C1 segment of cervical spinal cord (tissue), 14 donors: ENCODE measurements around the gene MCF2L.
"Not testable (repeated sequence)": the region's sequence is repeated elsewhere in the genome, so short reads cannot be mapped to it uniquely, and the experiment has no call there.

ENCODE experiments used
- DNase-seq, 14 donors: peaks; one replicate each; lab custom pipeline; 2025; lab: John Stamatoyannopoulos, UW

The MCF2L gene

DNA sequence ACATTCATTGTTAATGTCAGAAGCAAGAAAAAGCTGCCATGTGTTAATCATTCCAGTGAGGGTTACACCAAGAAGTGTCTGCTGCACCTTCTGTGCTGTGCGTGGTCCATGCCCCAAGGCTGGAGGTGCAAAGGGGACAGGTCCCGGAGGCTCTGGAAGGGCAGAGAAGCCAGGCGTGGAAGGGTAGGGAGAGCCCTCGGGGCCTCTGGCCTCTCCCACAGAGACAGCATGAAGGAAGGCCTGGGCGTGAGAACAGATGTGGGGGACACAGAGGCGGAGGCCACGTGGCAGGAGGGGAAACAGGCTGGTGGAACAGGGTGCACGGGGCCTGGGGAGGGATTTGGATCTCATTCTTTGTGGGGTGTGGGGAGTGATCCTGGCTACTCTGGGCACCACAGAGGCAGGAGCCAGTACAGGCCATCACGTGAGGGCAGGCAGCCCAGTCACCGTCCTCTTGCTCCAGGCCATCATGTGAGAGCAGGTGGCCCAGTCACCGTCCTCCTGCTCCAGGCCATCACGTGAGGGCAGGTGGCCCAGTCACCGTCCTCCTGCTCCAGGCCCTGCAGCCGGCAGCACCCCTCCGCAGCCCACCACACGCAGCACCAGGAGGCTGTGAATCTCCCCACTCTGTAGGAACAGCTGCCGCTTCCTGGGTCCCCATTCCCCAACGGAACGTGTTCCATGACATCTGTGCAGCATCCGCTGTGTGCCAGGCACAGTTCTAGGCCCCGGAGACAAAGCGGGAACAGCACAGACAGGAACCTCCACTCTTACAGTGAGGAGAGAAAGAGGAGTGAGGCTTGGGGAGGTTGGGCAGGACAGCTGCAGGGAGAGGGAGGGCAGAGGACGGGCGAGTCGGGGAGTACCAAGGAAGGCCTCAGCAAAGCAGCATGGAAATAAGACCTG lies 126.4 kb downstream of the MCF2L start:
- no peak for DNase-seq

DNA sequence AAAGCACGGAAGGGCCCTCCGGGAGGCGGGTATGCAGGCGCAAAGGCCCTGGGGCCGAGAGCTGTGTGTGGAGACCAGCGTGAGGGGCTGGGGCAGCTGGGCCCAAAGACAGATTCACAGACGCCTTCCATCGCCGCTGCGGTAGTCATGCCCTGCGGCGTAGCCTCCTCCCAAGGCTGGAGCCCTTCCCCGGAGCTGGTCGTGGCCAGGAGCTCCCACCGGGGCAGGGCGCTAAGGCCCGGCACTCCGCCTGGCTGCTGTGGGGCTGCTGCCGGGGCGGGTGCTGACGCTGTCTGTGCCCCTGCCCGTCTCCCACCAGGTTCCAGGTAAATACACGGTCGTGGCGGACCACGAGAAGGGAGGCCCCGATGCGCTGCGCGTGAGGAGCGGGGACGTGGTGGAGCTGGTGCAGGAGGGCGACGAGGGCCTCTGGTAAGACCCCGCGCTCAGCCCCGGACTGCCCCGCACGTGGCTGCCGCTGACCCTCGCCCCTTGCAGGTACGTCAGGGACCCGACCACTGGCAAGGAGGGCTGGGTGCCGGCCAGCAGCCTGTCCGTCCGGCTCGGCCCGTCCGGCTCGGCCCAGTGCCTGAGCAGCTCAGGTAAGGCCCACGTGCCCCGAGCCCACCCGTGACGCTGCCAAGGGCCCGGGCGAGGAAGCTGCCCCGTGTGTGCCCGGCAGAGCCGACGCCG lies 127.2 kb downstream of the MCF2L start:
- no peak for DNase-seq

DNA sequence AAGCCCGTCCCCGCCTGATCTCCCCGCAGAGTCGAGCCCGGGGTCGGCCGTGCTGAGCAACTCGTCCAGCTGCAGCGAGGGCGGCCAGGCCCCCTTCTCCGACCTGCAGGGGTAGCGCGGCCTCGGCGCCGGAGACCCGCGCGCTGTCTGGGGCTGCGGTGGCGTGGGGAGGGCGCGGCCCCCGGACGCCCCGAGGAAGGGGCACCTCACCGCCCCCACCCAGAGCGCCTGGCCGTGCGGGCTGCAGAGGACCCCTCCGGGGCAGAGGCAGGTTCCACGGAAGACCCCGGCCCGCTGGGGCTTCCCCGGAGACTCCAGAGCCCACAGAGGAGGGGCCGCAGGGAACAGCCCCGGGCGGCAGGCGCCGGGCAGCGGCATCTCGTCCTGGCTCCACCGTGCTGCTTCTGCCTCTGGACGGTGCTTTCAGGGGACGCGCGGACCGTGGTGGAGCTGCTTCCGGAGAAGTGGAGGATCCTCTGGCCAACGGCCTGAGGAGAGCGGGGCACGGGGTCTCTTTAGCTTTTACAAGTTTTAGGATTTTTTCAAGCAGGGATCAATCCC lies 127.8 kb downstream of the MCF2L start:
- DNase-seq = no peak

DNA sequence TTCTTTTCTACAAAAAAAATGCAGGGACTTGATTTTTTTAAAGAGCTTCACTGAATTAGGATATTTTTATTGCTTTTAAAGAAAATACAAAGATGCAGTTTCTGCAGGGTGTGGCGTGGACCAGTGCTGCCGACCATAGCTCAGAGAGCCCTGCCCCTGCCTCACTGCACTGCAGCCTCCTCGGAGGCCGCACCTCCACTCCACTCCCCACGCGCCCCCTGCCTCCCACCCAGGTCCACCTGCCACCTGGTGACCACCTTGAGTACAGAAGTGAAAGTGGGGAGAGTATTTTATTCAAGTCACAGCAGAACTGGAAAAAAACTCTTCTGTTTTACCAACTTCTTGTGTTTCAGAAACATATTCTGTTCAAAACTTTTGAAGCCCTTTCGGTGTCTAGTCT lies 128.6 kb downstream of the MCF2L start:
- no peak for DNase-seq

DNA sequence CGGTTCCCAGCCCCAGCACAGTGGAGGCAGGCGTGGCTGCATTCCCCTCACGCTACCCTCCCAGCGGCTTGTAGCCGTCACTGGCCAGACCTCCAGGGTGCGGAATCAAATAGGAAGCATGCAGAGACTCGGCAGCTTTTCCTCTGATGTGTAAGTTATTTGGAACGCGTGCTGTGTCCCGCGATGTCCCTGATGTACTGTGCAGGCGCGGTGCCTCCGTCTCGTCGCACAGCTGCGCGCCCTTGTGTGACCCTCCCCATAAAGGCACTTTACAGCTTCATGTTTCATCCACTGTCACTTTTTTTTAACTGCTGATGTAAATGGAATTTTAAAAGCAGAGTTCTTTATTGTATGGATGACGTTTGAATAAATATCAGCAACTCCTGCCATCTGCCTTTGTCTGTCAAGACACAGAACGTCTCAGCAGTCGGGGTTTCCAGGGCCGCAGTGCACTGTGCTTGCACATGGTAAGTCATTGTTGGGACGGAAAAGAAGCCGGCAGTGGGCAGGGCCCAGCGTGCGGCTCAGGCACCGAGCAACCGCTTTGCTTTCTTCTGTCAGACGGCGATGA lies 129.2 kb downstream of the MCF2L start:
- no peak for DNase-seq

DNA sequence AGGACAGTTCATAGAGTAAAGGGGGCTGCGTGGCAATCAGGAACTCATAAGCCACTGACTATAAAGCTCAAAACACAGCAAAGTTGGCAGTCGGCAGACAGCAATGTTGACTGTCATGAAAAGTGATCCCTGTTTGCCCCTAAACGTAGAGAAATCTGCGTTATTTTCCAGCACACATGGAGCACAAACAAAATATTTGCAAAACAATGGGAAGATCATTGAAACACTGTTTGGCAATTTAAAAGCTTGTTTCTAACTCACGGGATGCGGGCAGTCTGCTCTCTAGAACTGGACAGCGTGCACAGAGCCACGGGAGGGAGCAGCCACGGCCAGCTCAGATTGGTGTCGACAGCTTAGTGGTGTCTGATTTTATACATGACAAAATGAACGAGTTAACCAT lies 130.1 kb downstream of the MCF2L start:
- DNase-seq = no peak

DNA sequence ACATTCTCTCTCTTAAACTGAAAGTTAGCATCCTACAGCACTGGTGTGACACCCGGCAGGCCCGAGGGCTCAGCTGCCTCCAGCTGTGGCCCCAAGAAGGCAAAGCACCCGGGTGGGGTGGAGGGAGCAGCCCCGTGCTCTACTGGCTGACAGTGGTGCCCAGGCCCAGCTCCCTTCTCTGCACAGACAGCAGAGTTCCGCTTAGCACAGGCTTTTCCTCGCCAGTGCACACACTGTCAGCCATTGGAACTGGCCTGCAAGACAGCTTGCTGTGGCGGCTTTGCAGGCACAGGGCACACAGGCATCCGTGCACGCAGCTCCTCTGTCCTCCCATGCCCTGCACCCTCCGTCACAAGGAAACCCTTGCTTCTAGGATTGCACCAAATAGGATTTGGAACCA lies 133.3 kb downstream of the MCF2L start:
- not testable (repeated sequence) for DNase-seq

DNA sequence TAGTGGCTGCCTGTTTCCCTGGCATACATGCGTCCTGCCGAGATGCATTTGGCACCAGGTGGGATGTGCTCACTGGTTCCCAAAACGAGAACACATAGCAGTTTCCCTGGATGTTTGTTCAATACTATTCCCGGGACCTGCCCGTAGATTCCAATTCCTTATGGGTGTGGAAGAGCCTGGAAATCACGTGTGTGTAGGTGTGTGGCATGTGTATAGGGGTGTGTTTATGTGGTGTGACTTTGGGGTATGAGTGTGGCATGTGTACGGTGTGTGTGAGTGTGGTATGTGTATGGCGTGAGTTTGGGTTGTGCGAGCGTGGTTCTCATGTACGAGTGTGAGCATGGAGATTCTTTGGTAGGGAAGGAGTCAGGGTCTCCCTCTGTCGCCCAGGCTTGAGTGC lies 133.7 kb downstream of the MCF2L start:
- no peak for DNase-seq

DNA sequence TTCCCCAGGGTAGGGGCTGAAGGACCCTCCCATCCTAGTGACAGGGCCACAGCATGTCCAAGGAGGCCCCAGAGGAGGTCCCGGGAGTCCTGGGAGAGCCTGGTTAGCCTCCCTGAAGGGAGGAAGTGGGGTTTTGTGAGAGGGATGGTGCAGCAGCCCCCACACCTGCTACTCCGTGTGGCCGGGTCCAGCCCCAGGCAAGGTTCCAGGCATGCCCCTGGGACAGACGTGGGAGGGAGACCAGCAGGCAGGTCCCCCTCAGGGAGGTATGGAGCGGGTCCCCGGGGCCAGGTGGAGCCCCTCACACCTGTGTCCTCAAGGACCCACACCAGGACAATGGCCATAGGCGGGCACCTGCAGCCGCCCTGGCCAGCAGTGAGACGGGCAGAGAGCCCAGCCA lies 134.6 kb downstream of the MCF2L start:
- DNase-seq = no peak

DNA sequence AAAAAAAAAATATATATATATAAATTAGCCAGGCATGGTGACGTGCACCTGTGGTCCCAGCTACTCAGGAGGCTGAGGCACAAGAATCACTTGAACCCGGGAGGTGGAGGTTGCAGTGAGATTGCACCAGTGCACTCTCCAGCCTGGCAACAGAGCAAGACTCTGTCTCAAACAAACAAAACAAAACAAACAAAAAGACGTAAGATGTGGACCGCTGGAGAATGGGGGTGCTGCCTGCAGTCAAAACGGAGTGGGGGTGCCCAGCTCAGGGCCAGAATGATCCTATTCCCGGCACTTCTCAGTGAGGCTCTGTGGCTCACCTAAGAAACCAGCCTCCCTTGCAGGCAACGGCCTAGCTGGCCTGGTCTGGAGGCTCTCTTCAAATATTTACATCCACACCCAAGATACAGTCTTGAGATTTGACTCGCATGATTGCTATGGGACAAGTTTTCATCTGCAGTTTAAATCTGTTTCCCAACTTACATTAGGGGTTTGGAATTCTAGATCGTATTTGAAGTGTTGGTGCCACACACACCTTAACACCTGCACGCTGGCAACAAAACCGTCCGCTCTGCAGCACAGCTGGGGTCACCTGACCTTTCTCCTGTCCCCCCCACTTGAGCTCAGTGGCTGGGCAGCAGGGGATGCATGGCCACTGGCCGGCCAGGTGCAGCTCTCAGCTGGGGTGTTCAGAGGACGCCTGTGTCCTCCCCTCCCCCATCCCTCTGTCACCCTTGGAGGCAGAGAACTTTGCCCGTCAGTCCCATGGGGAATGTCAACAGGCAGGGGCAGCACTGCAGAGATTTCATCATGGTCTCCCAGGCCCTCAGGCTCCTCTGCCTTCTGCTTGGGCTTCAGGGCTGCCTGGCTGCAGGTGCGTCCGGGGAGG lies 136.3 kb downstream of the MCF2L start, which contains the start of gene F7:
Gene F7 (plus strand): TSS at position 760 of the 889 bp plus-strand sequence. CDS start 51 bp downstream, at position 811.
- no peak for DNase-seq

DNA sequence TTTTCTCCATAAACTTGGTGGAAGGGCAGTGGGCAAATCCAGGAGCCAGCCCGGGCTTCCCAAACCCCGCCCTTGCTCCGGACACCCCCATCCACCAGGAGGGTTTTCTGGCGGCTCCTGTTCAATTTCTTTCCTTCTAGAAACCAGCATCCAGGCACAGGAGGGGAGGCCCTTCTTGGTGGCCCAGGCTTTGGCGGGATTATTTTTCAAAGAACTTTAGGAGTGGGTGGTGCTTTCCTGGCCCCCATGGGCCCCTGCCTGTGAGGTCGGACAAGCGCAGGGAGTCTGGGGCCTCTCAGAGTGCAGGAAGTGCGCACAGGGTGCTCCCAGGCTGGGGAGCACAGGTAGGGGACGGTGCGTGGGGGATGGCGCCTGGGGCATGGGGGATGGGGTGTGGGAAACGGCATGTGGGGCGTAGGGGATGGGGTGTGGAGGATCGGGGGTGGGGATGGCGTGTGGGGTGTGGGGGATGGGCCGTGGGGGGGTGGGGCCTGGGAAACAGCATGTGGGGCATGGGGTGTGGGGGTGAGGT lies 137.0 kb downstream of the MCF2L start:
- no peak for DNase-seq

DNA sequence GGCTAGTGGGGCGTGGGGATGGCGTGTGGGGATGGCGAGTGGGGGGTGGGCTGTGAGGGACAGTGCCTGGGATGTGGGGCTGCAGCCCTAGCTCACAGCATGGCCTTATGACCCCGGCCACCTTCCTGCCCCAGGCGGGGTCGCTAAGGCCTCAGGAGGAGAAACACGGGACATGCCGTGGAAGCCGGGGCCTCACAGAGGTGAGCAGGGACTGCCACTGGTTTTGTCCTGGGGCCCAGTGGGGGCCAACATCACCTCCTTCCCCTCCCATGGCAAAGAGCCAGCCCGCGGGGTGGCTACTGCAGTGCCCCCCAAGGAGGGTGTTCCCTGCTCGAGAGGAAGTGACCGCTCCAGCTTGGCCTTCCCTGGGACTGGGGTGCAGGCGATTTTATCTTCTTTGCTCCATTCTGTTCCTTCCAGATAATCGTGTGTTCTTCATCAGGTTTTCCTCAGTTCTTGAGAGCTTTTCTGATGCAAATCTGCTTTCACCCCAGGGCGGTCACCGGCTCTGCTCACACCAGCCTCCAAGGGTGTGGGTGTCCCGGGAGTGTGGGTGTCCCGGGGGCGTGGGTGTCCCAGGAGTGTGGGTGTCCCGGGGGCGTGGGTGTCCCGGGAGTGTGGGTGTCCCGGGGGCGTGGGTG lies 137.8 kb downstream of the MCF2L start:
- no peak for DNase-seq

DNA sequence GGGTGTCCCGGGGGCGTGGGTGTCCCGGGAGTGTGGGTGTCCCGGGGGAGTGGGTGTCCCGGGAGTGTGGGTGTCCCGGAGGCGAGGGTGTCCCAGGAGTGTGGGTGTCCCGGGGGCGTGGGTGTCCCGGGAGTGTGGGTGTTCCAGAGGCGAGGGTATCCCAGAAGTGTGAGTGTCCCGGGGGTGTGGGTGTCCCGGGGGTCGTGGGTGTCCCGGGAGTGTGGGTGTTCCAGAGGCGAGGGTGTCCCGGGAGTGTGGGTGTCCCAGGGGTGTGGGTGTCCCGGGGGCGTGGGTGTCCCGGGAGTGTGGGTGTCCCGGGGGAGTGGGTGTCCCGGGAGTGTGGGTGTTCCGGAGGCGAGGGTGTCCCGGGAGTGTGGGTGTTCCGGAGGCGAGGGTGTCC lies 139.5 kb downstream of the MCF2L start:
- not testable (repeated sequence) for DNase-seq

DNA sequence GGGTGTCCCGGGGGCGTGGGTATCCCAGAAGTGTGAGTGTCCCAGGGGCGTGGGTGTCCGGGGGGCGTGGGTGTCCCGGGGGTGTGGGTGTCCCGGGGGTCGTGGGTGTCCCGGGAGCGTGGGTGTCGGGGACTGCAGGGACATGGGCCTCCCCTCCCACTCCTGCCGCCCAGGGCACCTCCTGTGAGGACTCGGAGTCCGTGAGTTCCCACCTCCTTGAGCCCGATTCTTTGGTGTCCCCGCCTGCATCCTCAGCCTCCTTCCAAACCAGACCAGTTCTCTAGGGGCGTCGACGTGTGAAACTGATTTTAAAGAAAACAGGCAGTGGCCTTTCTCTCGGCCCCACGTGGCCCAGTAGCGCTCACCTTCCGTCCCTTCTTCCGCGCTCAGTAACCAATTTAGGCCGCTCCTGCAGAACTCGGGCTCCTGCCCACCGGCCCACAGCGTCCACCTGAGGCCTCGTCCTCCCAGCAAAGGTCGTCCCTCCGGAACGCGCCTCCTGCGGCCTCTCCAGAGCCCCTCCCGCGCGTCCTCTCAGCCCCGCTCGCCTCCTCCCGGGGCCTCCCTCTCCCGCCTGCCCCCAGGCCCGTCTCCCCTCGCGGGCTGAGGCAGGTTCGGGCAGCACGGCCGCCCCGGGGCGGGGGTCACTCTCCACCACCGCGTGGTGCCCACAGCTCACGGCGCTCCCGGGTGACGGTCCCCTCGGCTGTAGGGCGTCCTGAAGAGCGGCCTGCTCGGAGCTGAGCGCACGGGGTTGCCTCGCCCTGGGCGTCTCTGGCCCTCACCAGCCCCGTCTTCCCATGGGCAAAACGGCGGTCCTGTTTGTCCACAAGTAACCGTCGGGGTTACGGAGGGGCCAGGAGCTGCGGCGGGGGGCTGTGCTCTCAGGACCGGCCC lies 140.4 kb downstream of the MCF2L start:
- no peak for DNase-seq

DNA sequence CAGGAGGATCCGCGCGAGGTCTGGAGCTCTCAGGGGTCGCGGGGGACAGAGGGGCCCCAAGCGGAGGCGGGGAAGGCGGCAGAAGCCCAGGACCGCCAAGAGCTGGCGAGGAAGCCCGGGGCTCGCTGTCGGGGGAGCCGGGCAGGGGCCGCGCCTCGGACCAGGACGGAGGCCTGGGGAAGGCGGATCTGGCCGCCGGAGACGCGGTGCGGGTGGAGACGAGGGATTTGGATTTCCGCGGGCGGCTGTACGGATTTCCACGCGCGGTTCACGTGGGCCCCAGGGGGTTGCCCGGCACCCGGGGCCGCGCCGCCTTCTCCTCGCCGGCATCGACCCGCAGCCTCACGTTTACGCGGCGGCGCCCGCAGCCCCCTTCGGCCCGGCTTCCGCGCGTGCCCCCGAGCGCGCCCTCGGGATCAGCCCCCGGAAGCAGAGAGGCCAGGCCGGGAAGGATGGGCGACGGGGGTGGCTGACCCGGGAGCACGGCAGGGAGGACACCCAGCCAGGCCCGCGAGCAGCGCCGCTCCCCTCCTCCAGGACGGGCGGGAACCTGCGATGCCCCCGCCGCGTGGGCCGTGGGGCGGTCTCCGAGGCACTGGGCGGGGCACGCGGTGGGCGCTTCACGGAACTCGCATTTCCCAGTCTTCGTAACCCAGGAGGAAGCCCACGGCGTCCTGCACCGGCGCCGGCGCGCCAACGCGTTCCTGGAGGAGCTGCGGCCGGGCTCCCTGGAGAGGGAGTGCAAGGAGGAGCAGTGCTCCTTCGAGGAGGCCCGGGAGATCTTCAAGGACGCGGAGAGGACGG lies 141.2 kb downstream of the MCF2L start:
- no peak for DNase-seq

DNA sequence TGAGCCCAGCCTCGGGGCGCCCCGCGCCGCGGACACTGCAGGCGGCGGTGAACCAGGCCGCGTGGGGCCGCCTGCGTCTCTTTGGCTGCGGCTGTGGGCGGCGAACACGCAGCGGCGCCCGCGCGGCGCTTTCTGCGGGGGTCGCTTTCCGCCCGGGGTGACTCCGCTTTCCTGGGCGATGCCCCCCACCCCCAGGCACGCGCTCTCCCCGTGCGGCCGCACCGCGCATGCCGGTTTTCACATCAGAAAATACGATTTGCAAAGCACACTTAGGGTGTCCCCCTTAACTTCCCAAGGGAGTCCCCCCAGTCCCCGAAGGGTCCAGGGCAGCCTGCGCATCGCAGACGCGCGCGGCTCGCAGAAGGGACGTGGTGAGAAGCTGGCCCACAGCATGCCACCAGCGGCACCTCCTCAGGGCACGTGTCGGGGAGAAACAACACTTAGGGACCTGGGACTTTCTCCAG lies 141.9 kb downstream of the MCF2L start:
- no peak for DNase-seq

DNA sequence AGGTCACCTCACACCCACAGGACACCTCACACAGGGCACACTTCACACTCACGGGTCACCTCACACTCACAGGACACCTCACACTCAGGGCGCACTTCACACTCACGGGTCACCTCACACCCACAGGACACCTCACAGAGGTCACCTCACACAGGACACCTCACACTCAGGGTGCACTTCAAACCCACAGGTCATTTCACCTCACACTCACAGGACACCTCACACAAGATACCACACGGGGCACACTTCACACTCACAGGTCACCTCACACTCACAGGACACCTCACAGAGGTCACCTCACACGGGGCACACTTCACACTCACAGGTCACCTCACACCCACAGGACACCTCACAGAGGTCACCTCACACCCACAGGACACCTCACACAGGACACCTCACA lies 142.8 kb downstream of the MCF2L start:
- DNase-seq = not testable (repeated sequence)

DNA sequence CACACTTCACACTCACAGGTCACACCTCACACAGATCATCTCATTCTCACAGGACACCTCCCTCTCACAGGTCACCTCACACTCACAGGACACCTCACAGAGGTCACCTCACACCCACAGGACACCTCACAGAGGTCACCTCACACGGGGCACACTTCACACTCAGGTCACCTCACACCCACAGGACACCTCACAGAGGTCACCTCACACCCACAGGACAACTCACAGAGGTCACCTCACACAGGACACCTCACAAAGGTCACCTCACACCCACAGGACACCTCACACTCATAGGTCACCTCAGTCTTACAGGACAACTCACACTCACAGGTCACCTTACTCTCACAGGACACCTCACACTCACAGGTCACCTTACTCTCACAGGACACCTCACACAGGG lies 143.5 kb downstream of the MCF2L start:
- not testable (repeated sequence) for DNase-seq
